ENCODE data around the gene LCLAT1.
"Not testable (repeated sequence)": the region's sequence is repeated elsewhere in the genome, so short reads cannot be mapped to it uniquely, and the experiment has no call there.

The LCLAT1 gene

DNA sequence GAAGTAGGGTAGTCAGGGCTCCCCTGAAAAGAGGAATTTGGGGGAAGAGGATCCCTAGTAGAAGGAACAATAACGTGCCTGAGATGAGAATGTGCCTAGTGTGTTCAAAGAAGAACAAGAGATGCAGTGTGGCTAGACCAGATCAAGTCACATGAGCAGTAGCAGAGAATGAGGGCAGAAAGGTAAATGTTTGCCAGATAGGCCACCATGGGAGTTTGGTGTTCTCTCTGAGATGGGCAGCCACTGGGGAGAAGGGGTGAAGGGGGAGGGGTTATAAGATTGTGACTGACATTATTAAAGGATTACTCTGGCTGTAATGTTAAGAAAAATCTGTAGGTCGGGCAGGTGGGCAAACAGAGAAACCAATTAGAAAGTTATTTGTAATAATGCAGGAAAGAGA lies 166.0 kb downstream of the LCLAT1 start (continued):
- no peak for TF ChIP-seq ZNF416 (tag by site-specific recombination; IDR thresholded peaks at IDR 0.05)

DNA sequence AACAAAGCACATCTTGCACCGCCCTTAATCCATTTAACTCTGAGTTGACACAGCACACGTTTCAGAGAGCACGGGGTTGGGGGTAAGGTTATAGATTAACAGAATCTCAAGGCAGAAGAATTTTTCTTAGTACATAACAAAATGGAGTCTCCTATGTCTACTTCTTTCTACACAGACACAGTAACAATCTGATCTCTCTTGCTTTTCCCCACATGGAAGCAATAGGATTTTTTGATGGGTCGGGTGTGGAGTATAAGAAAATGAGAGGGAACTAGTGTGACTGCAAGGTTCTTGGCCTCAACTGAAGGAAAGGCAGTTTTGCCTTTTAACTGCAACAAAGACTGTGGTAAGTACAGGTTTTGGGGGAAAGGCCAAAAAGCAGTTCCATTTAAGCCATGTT lies 167.2 kb downstream of the LCLAT1 start:
- H3K27ac ChIP-seq (ENCODE audit: extremely low read depth, low read depth, low read length); H3K4me1 ChIP-seq (ENCODE audit: control insufficient read depth, insufficient read depth, low read length); H3K36me3 ChIP-seq (ENCODE audit: control insufficient read depth in 2 of 2, insufficient read depth in 1 of 2, low read length in 2 of 2); POLR2A ChIA-PET; H3K4me3 ChIP-seq (ENCODE audit: low read depth, low read length); CTCF ChIA-PET; H3K9me3 ChIP-seq (ENCODE audit: control insufficient read depth, insufficient read depth, low read depth, low read length): not testable (repeated sequence)

DNA sequence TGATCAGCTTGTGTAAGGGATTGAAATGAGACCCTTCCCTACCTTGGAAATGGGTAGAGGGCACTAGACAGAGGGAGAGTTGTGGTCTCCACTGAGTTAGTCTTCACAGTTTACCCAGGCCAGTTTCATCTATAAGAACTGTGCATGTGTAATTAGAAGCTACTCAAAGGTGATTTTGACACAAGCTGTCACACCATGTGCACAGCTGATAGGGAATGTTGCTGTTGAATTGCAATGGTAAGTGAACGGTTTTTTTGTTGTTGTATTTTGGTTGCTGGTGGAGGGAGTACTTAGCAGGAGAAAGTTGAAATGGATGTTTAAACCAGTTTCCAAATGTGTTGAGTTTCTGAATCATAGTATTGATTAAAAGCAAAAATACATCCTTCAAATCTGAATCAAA lies 168.9 kb downstream of the LCLAT1 start:
- no peak for TF ChIP-seq ZSCAN5A (tag by site-specific recombination; IDR thresholded peaks at IDR 0.05)
- TF ChIP-seq ZNF529 (tag by site-specific recombination; IDR thresholded peaks at IDR 0.05; ENCODE audit: insufficient replicate concordance) = no peak
- no peak for TF ChIP-seq ZNF2 (tag by site-specific recombination; IDR thresholded peaks at IDR 0.05)
- no peak for TF ChIP-seq ZNF404 (tag by site-specific recombination; IDR thresholded peaks at IDR 0.05)
- TF ChIP-seq ZNF843 (tag by site-specific recombination; IDR thresholded peaks at IDR 0.05) = no peak
- no peak for TF ChIP-seq ZNF112 (tag by site-specific recombination; IDR thresholded peaks at IDR 0.05)
- TF ChIP-seq ZNF433 (tag by site-specific recombination; IDR thresholded peaks at IDR 0.05; ENCODE audit: low read depth) = no peak
- no peak for TF ChIP-seq AEBP2 (tag by site-specific recombination; IDR thresholded peaks at IDR 0.05; ENCODE audit: borderline replicate concordance)
- no peak for TF ChIP-seq ZNF24 (tag by site-specific recombination; IDR thresholded peaks at IDR 0.05)
- TF ChIP-seq ZNF223 (tag by site-specific recombination; IDR thresholded peaks at IDR 0.05) = no peak
- no peak for TF ChIP-seq ZNF366 (tag by site-specific recombination; conservative IDR thresholded peaks at IDR 0.05)
- no peak for TF ChIP-seq ZFP37 (tag by site-specific recombination; IDR thresholded peaks at IDR 0.05)
- no peak for TF ChIP-seq PRDM6 (tag by site-specific recombination; IDR thresholded peaks at IDR 0.05)
- no peak for TF ChIP-seq TRIM28 (IDR thresholded peaks at IDR 0.05; ENCODE audit: borderline replicate concordance, low read length)
- TF ChIP-seq ZNF747 (tag by site-specific recombination; IDR thresholded peaks at IDR 0.05) = no peak
- TF ChIP-seq HOXA7 (CRISPR knock-in tag; IDR thresholded peaks at IDR 0.05; ENCODE audit: borderline replicate concordance) = no peak
- TF ChIP-seq ZSCAN23 (tag by site-specific recombination; IDR thresholded peaks at IDR 0.05) = no peak
- TF ChIP-seq ZNF701 (tag by site-specific recombination; IDR thresholded peaks at IDR 0.05) = no peak
- H3K36me3 ChIP-seq (ENCODE audit: control insufficient read depth in 2 of 2, insufficient read depth in 1 of 2, low read length in 2 of 2) = no peaks in the 10 kb centered on the region
- H3K4me1 ChIP-seq (ENCODE audit: control insufficient read depth, insufficient read depth, low read length) = peaks cover 9% of the 10 kb centered on the region; the same call in 1 of the 2 replicates
- ChIA-PET CTCF (interaction anchor here (0.6 kb wide), 1 partner anchor 486 kb away, joined by 3 read pairs; no protein-coding TSS in a partner anchor), POLR2A (no interaction called here)
- H3K27ac ChIP-seq (ENCODE audit: extremely low read depth, low read depth, low read length) = no peak overlapping the region
- H3K9me3 ChIP-seq (ENCODE audit: control insufficient read depth, insufficient read depth, low read depth, low read length) = no peaks in the 10 kb centered on the region
- no peak overlapping the region for H3K4me3 ChIP-seq (ENCODE audit: low read depth, low read length)

All from HEK293 (cell line).